Neural progenitor cell (in vitro differentiated cells): ENCODE data around the gene PRKD1. TPM values are rescaled to one million over a fixed set of nuclear protein-coding genes. Genes with fewer than 3 reads are reported as not detected.
"Not testable (repeated sequence)": the region's sequence is repeated elsewhere in the genome, so short reads cannot be mapped to it uniquely, and the experiment has no call there.

ENCODE experiments used
- DNase-seq: peaks from one replicate; pipeline ENCODE4 v3.0.0-alpha.2; 2016; ENCODE audit warnings: low spot score
- H2AFZ ChIP-seq: fragments of 200-600 bp; sonication (generic); replicated peaks from 2 replicates; pipeline ENCODE4 v1.6.1; 2016; ENCODE audit warnings: antibody characterized with exemption
- H3F3A ChIP-seq: fragments of 200-600 bp; sonication (generic); 2 replicates; pipeline ENCODE4 v1.6.1; 2016; ENCODE audit warnings: antibody characterized with exemption, low read depth
- H3K27ac ChIP-seq: fragments of 200-600 bp; sonication (generic); 2 replicates; pipeline ENCODE4 v1.5.1; 2016; ENCODE audit warnings: mild to moderate bottlenecking
- H3K27me3 ChIP-seq: fragments of 200-600 bp; sonication (generic); 2 replicates; pipeline ENCODE4 v1.6.1; 2016; ENCODE audit warnings: mild to moderate bottlenecking, moderate library complexity
- H3K36me3 ChIP-seq: fragments of 200-600 bp; sonication (generic); 2 replicates; pipeline ENCODE4 v1.5.1; 2016
- H3K4me1 ChIP-seq: fragments of 200-600 bp; sonication (generic); 2 replicates; pipeline ENCODE4 v1.6.1; 2016; ENCODE audit warnings: mixed run types
- H3K4me2 ChIP-seq: fragments of 200-600 bp; sonication (generic); 2 replicates; pipeline ENCODE4 v1.6.1; 2016
- H3K4me3 ChIP-seq: fragments of 200-600 bp; sonication (generic); 2 replicates; pipeline ENCODE4 v1.5.1; 2016
- H3K79me2 ChIP-seq: fragments of 200-600 bp; sonication (generic); 2 replicates; pipeline ENCODE4 v1.6.1; 2016; ENCODE audit warnings: low read depth
- H3K9ac ChIP-seq: fragments of 200-600 bp; sonication (generic); 2 replicates; pipeline ENCODE4 v1.6.1; 2016
- H3K9me3 ChIP-seq: fragments of 200-600 bp; sonication (generic); 2 replicates; pipeline ENCODE4 v1.5.1; 2016; ENCODE audit warnings: low read depth
- H4K20me1 ChIP-seq: fragments of 200-600 bp; sonication (generic); 2 replicates; pipeline ENCODE4 v1.6.1; 2016; ENCODE audit warnings: low read depth
- H3K27ac Mint-ChIP-seq: 3 replicates; pipeline ENCODE4 v1.8.0; 2021; ENCODE audit warnings: mixed read lengths
- H3K27me3 Mint-ChIP-seq: 2 replicates; pipeline ENCODE4 v1.8.0; 2022; ENCODE audit warnings: low read depth, mild to moderate bottlenecking, inconsistent platforms, moderate library complexity, mixed read lengths; ENCODE audit not compliant: insufficient read depth
- H3K36me3 Mint-ChIP-seq: 3 replicates; pipeline ENCODE4 v1.8.0; 2021; ENCODE audit warnings: mixed read lengths
- H3K4me1 Mint-ChIP-seq: 3 replicates; pipeline ENCODE4 v1.8.0; 2021; ENCODE audit warnings: mixed read lengths
- H3K4me3 Mint-ChIP-seq: 3 replicates; pipeline ENCODE4 v1.8.0; 2021; ENCODE audit warnings: mild to moderate bottlenecking, moderate library complexity, mixed read lengths
- H3K9me3 Mint-ChIP-seq: 3 replicates; pipeline ENCODE4 v1.8.0; 2020; ENCODE audit warnings: mixed read lengths
- EZH2 ChIP-seq: fragments of 200-600 bp; sonication (generic); IDR thresholded peaks from 2 replicates; pipeline ENCODE4 v1.6.1; 2017; ENCODE audit warnings: antibody characterized with exemption, mild to moderate bottlenecking, moderate library complexity
- EZH2phosphoT487 ChIP-seq: fragments of 200-600 bp; sonication (generic); IDR thresholded peaks from 2 replicates; pipeline ENCODE4 v1.6.1; 2017; ENCODE audit warnings: antibody characterized with exemption
- total RNA-seq: library from RNA; depleted of rRNA; stranded (reverse); fragments of >200 nt; gene quantifications from 2 replicates; pipeline ENCODE4 v1.2.3, GENCODE V29; 2015; ENCODE audit warnings: low replicate concordance
- TF ChIP-seq, protein P1 (sequence below): fragments of 200-600 bp; sonication (generic); IDR thresholded peaks from 2 replicates; pipeline ENCODE4 v1.5.1; 2017; ENCODE audit warnings: antibody characterized with exemption, mild to moderate bottlenecking

Gene PRKD1
- total RNA-seq, 1 donor from 2014 or later, result 8.7 TPM

DNA sequence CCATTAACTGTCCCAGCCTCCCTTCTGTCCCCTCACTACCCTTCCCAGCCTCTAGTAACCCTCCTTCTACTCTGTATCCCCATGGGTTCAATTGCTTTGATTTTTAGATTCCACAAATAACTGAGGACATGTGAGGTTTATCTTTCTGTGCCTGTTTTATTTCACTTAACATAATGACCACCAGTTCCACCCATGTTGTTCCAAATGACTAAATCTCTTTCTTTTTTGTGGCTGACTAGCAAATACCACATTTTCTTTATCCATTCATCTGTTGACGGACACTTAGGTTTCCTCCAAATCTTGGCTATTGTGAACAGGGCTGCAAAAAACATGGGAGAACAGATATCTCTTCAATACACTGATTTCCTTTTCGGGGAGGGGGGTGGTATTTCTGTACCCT lies 65.7 kb downstream of the PRKD1 start:
- H3K9me3 ChIP-seq, result no peaks in the 10 kb centered on the region
- no peak overlapping the region for H3K27ac ChIP-seq
- Mint-ChIP-seq H3K4me3 (no peak overlapping the region), H3K4me1 (no peaks in the 10 kb centered on the region), H3K36me3 (no peaks in the 10 kb centered on the region), H3K27me3 (no peaks in the 10 kb centered on the region), H3K27ac (no peak overlapping the region), H3K9me3 (no peaks in the 10 kb centered on the region)
- no peaks in the 10 kb centered on the region for H3K27me3 ChIP-seq
- no peak overlapping the region for H3K4me2 ChIP-seq
- no peak overlapping the region for H2AFZ ChIP-seq
- no peaks in the 10 kb centered on the region for H3F3A ChIP-seq
- H3K9ac ChIP-seq, result no peak overlapping the region
- TF ChIP-seq EZH2 (no peak), EZH2phosphoT487 (no peak)
- TF ChIP-seq, protein P1, sequence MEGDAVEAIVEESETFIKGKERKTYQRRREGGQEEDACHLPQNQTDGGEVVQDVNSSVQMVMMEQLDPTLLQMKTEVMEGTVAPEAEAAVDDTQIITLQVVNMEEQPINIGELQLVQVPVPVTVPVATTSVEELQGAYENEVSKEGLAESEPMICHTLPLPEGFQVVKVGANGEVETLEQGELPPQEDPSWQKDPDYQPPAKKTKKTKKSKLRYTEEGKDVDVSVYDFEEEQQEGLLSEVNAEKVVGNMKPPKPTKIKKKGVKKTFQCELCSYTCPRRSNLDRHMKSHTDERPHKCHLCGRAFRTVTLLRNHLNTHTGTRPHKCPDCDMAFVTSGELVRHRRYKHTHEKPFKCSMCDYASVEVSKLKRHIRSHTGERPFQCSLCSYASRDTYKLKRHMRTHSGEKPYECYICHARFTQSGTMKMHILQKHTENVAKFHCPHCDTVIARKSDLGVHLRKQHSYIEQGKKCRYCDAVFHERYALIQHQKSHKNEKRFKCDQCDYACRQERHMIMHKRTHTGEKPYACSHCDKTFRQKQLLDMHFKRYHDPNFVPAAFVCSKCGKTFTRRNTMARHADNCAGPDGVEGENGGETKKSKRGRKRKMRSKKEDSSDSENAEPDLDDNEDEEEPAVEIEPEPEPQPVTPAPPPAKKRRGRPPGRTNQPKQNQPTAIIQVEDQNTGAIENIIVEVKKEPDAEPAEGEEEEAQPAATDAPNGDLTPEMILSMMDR, result no peak
- DNase-seq, result no peak
- no peaks in the 10 kb centered on the region for H3K79me2 ChIP-seq
- H3K4me3 ChIP-seq, result no peak overlapping the region
- peaks cover 7% of the 10 kb centered on the region for H3K4me1 ChIP-seq
- no peaks in the 10 kb centered on the region for H3K36me3 ChIP-seq
- H4K20me1 ChIP-seq, result no peaks in the 10 kb centered on the region

DNA sequence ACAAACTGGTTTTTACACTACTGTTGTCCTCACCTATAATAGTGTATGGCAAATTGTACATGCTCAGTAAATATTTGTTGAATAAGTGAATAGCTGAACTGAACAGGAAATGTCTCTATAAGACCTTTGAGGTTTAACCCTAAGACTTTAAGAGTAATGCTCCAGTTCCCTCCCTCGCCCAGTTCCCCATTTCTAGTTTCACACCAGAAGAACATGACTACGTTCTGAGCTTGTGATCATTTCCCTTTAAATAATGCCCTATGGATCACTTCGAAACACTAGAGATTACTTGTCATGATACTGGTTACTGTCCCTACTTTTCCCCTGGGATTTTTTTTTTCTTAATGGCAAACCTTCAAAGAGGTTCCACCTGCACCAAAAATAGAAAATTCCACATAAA lies 69.3 kb downstream of the PRKD1 start:
- Mint-ChIP-seq H3K4me1 (no peaks in the 10 kb centered on the region), H3K9me3 (peaks cover 15% of the 10 kb centered on the region), H3K27me3 (no peaks in the 10 kb centered on the region), H3K27ac (no peak overlapping the region), H3K36me3 (no peaks in the 10 kb centered on the region), H3K4me3 (no peak overlapping the region)
- Histone ChIP-seq H3K4me3 (no peak overlapping the region), H3K27ac (no peak overlapping the region), H3K9me3 (no peaks in the 10 kb centered on the region), H2AFZ (no peak overlapping the region), H3F3A (no peaks in the 10 kb centered on the region), H3K4me2 (no peak overlapping the region), H4K20me1 (no peaks in the 10 kb centered on the region), H3K9ac (no peak overlapping the region), H3K27me3 (no peaks in the 10 kb centered on the region), H3K79me2 (no peaks in the 10 kb centered on the region), H3K36me3 (no peaks in the 10 kb centered on the region), H3K4me1 (no peaks in the 10 kb centered on the region)
- DNase-seq, result no peak
- no peak for TF ChIP-seq EZH2phosphoT487
- TF ChIP-seq EZH2, result no peak

DNA sequence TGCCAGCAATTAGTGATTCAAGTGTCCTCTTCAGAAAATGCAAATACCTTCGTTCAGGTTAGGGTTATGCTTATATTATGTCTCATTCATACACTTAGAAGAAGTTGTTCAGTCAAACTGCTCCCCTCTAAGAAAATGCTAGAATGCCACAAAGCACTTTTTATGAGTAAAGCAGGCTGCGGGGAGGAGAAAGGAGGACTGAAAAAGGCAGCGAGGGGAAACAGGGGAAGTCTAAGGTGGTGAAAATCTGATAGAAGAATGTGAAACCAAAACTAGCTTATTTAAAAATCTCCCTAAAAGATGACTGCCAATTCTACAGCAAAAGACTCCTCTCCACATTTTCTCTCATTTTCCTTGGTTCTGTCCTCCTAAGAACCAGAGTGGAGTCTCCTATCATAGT lies 70.1 kb downstream of the PRKD1 start:
- H3K79me2 ChIP-seq, result no peaks in the 10 kb centered on the region
- Mint-ChIP-seq H3K4me3 (no peak overlapping the region), H3K27ac (no peak overlapping the region), H3K9me3 (peaks cover 16% of the 10 kb centered on the region), H3K27me3 (no peaks in the 10 kb centered on the region), H3K36me3 (no peaks in the 10 kb centered on the region), H3K4me1 (no peaks in the 10 kb centered on the region)
- no peaks in the 10 kb centered on the region for H3K27me3 ChIP-seq
- no peaks in the 10 kb centered on the region for H3K9me3 ChIP-seq
- no peak overlapping the region for H3K4me2 ChIP-seq
- no peak overlapping the region for H3K27ac ChIP-seq
- TF ChIP-seq, protein P1, result no peak
- TF ChIP-seq EZH2phosphoT487 (no peak), EZH2 (no peak)
- no peaks in the 10 kb centered on the region for H3F3A ChIP-seq
- no peaks in the 10 kb centered on the region for H3K36me3 ChIP-seq
- H3K4me3 ChIP-seq, result no peak overlapping the region
- H2AFZ ChIP-seq, result no peak overlapping the region
- no peaks in the 10 kb centered on the region for H4K20me1 ChIP-seq
- H3K9ac ChIP-seq, result no peak overlapping the region
- no peak for DNase-seq
- H3K4me1 ChIP-seq, result no peaks in the 10 kb centered on the region

DNA sequence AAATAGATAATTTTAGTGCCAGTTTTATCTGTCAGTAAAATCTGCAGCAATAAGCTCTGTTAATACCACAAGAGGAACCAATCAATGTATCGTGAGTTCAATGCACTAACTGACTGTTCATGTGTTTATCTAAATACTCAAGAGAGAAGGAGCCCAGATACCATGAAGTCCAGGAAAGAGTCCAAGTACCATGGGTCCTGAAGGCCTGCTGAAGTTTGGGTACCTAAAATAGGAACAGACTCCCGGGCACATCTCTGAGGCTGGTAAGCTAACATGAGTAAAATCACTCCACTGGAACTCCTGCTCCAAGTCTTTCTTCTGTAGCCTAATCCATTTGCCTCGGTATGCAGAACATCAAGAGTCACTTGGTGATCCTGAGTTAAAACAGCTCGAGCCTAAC lies 71.1 kb downstream of the PRKD1 start:
- H3K27me3 ChIP-seq, result no peaks in the 10 kb centered on the region
- H3K27ac ChIP-seq, result no peak overlapping the region
- Mint-ChIP-seq H3K9me3 (peaks cover 23% of the 10 kb centered on the region), H3K4me1 (no peaks in the 10 kb centered on the region), H3K27ac (no peak overlapping the region), H3K4me3 (no peak overlapping the region), H3K27me3 (no peaks in the 10 kb centered on the region), H3K36me3 (no peaks in the 10 kb centered on the region)
- no peaks in the 10 kb centered on the region for H3K9me3 ChIP-seq
- H3K79me2 ChIP-seq, result no peaks in the 10 kb centered on the region
- H4K20me1 ChIP-seq, result no peaks in the 10 kb centered on the region
- TF ChIP-seq EZH2phosphoT487 (no peak), EZH2 (no peak)
- TF ChIP-seq, protein P1, result no peak
- H2AFZ ChIP-seq, result no peak overlapping the region
- no peaks in the 10 kb centered on the region for H3K36me3 ChIP-seq
- no peak overlapping the region for H3K9ac ChIP-seq
- no peak overlapping the region for H3K4me2 ChIP-seq
- no peaks in the 10 kb centered on the region for H3F3A ChIP-seq
- H3K4me3 ChIP-seq, result no peak overlapping the region
- no peak for DNase-seq
- no peaks in the 10 kb centered on the region for H3K4me1 ChIP-seq

DNA sequence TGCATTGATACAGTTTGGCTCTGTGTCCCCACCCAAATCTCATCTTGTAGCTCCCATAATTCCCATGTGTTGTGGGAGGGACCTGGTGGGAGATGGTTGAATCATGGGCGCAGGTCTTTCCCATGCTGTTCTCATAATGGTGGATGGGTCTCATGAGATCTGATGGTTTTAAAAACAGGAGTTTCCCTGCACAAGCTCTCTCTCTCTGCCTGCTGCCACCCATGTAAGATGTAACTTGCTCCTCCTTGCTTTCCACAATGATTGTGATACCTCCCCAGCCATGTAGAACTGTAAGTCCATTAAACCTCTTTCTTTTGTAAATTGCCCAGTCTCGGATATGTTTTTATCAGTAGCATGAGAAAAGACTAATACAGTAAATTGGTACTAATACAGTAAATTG lies 74.0 kb downstream of the PRKD1 start:
- not testable (repeated sequence) for H3K36me3 ChIP-seq, H3K27ac Mint-ChIP-seq, H3K27me3 ChIP-seq, H2AFZ ChIP-seq, H4K20me1 ChIP-seq, H3K9me3 ChIP-seq, H3K4me2 ChIP-seq, H3K4me1 Mint-ChIP-seq, H3K27me3 Mint-ChIP-seq, H3K9ac ChIP-seq, H3K4me3 ChIP-seq, H3K36me3 Mint-ChIP-seq, H3K4me1 ChIP-seq, DNase-seq, H3K79me2 ChIP-seq, H3F3A ChIP-seq, H3K27ac ChIP-seq, H3K4me3 Mint-ChIP-seq
- peaks cover 23% of the 10 kb centered on the region for H3K9me3 Mint-ChIP-seq
